Fibroblast of villous mesenchyme (primary cell): ENCODE measurements around the gene UCKL1. TPM values are rescaled to one million over a fixed set of nuclear protein-coding genes. Genes with fewer than 3 reads are reported as not detected.

Experiments
- DNase-seq: peaks from one replicate; pipeline ENCODE4 v3.0.0-alpha.2; 2010; ENCODE audit warnings: low read depth
- H3K4me3 ChIP-seq: 2 replicates; pipeline ENCODE4 v1.5.1; 2011; ENCODE audit warnings: low read depth, mild to moderate bottlenecking, low read length
- total RNA-seq: library from RNA; depleted of rRNA; stranded (reverse); fragments of >200 nt; gene quantifications from 2 replicates; pipeline ENCODE4 v1.2.3, GENCODE V29; 2012
- TF ChIP-seq, protein P1 (sequence below): IDR thresholded peaks from 2 replicates; pipeline ENCODE4 v1.5.1; 2012; ENCODE audit warnings: low read depth, mild to moderate bottlenecking, low read length; ENCODE audit not compliant: insufficient read depth

Gene UCKL1
- total RNA-seq, 1 donor = 25.0 TPM

DNA sequence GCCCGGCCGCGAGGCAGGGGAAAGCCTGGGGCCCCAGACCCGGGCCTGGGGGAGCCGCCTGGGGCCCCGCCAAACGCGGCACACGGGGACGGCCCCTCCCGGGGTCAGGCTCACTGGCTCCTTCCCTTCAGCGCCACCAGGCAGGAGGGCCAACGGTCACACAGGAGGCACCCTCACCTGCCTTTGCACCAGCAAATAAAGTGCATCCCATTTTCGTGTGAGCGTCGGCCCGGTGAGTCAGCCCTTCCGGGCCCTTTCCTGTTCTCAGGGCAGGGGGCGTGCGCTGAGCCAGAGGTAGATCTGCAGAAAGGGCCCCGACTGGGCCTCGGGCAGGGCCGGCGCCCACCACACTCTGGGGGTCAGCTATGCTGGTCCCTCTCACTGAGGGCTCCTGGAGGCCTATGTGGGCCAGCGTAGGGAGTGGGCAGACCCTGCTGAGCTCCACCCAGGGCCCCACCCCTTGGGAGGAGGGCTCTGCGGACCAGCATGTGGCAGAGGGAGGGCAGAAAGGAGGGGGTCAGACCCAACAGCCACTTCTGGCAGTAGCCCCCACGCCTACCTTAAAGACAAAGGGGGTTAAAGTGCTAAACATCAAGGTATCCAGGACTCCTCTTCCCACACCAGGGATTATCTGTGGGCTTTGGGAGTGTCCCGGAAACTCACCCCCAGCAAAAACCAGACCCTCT, 931 bp upstream of the UCKL1 start:
- peak overlapping the region; percentile 58 for H3K4me3 ChIP-seq
- peak; percentile 52 for DNase-seq
- TF ChIP-seq, protein P1, sequence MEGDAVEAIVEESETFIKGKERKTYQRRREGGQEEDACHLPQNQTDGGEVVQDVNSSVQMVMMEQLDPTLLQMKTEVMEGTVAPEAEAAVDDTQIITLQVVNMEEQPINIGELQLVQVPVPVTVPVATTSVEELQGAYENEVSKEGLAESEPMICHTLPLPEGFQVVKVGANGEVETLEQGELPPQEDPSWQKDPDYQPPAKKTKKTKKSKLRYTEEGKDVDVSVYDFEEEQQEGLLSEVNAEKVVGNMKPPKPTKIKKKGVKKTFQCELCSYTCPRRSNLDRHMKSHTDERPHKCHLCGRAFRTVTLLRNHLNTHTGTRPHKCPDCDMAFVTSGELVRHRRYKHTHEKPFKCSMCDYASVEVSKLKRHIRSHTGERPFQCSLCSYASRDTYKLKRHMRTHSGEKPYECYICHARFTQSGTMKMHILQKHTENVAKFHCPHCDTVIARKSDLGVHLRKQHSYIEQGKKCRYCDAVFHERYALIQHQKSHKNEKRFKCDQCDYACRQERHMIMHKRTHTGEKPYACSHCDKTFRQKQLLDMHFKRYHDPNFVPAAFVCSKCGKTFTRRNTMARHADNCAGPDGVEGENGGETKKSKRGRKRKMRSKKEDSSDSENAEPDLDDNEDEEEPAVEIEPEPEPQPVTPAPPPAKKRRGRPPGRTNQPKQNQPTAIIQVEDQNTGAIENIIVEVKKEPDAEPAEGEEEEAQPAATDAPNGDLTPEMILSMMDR = peak; percentile 17

- no peak for DNase-seq
- TF ChIP-seq, protein P1 = no peak
- H3K4me3 ChIP-seq = peak overlapping the region; percentile 58
These were observed 418 bp upstream of the UCKL1 start for GRCh38 chr20:63956664-63957003.

GRCh38 chr20:63955281-63955826, 862 bp downstream of the UCKL1 start:
- peak; percentile 37 for DNase-seq
- TF ChIP-seq, protein P1 = peak; percentile 35
- peak overlapping the region; percentile 83 for H3K4me3 ChIP-seq

GRCh38 chr20:63953764-63954429, 2.3 kb downstream of the UCKL1 start:
- no peak for DNase-seq
- TF ChIP-seq, protein P1 = no peak
- H3K4me3 ChIP-seq = no peak overlapping the region

- TF ChIP-seq, protein P1 = no peak
- no peak overlapping the region for H3K4me3 ChIP-seq
- no peak for DNase-seq
These were observed 3.4 kb downstream of the UCKL1 start for GRCh38 chr20:63952769-63953168.

DNA sequence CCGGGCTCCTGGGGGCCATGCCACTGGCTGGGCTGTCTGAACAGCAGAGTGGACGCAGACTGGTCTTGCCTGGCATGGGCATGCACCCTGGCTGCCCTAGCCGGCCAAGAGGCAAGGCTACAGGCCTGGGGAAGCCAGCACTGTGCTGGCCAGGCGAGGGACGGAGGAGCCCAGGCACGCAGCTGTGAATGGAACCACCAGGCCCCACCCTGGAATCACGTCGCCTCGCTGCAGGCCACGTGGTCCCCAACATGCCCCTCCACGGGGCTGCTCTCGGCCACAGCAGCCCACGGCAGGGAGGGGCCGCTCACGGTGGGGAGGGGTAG, 4.0 kb downstream of the UCKL1 start:
- H3K4me3 ChIP-seq = no peak overlapping the region
- TF ChIP-seq, protein P1 = no peak
- no peak for DNase-seq
